HepG2 (cell line): ENCODE data around the gene SLC25A27. TPM values are rescaled to one million over a fixed set of nuclear protein-coding genes. Genes with fewer than 3 reads are reported as not detected.

Experiments
- ATAC-seq: fragments of 200-7000 bp; cut with Tn5 transposase; 3 replicates; pipeline ENCODE4 v1.9.1; 2020; ENCODE audit warnings: mild to moderate bottlenecking, moderate library complexity
- BruUV-seq: library from RNA; stranded (reverse); fragments of 400-500 nt; replicated peaks from 2 replicates; lab custom pipeline; 2021; lab: Mats Ljungman, UMichigan
- CTCF ChIA-PET: fragments of 300-600 bp; formaldehyde crosslinking; extraction: SDS; loops from one replicate; lab custom pipeline; 2021; ENCODE audit warnings: low total read pairs, inconsistent platforms, low intra/inter-chr PET ratio; lab: Yijun Ruan, JAX
- POLR2A ChIA-PET: fragments of 350-600 bp; sonication (Branson Sonifier 250); formaldehyde crosslinking; loops from one replicate; lab custom pipeline; 2020; ENCODE audit warnings: antibody characterized with exemption, inconsistent platforms; lab: Yijun Ruan, JAX
- DNase-seq: peaks from one replicate; pipeline ENCODE4 v3.0.0-alpha.2; 2015; ENCODE audit warnings: low spot score
- FAIRE-seq: peaks from 3 replicates; lab custom pipeline; 2011; peaks lifted over from hg19 to GRCh38; lab: Jason Lieb, UNC
- H2AFZ ChIP-seq: one replicate; pipeline ENCODE4 v1.6.1; 2011; ENCODE audit warnings: low read length, inconsistent platforms
- H3K27ac ChIP-seq: fragments of 300-600 bp; 3 replicates; pipeline ENCODE4 v1.8.0; 2011; ENCODE audit warnings: mixed run types, mild to moderate bottlenecking, mixed read lengths, low read length, inconsistent platforms; ENCODE audit not compliant: insufficient read depth; ENCODE audit errors: extremely low read length
- H3K27me3 ChIP-seq, 2 experiments: fragments of 200-600 bp in 1 of 2; 2 replicates in 1 of 2; 3 replicates in 1 of 2; pipeline versions ENCODE4 v1.6.0 to v1.8.0; 2011; ENCODE audit warnings: low read length in 2 of 2, mild to moderate bottlenecking in 2 of 2, moderate library complexity in 2 of 2, inconsistent platforms in 1 of 2; ENCODE audit not compliant: insufficient read depth in 2 of 2, control insufficient read depth in 1 of 2
- H3K36me3 ChIP-seq, 2 experiments: fragments of 200-600 bp in 1 of 2; replicated peaks in 1 of 2; 2 replicates in 1 of 2; 3 replicates in 1 of 2; pipeline versions ENCODE4 v1.5.1 to v1.8.0; 2011; ENCODE audit warnings: low read length in 2 of 2, inconsistent platforms in 1 of 2; ENCODE audit not compliant: insufficient read depth in 2 of 2, control insufficient read depth in 1 of 2
- H3K4me1 ChIP-seq: 2 replicates; pipeline ENCODE4 v1.5.1; 2012; ENCODE audit warnings: low read length, inconsistent platforms; ENCODE audit not compliant: insufficient read depth
- H3K4me2 ChIP-seq: 2 replicates; pipeline ENCODE4 v1.6.0; 2011; ENCODE audit warnings: low read depth, low read length, inconsistent platforms
- H3K4me3 ChIP-seq, 3 experiments: fragments of 200-600 bp in 1 of 3; sonication (generic), shearing (Covaris generic) in 1 of 3; replicated peaks in 1 of 3; 2 replicates each; pipeline ENCODE4 v1.5.1; 2011 to 2016; ENCODE audit warnings: low read length in 3 of 3, inconsistent platforms in 2 of 3, low read depth in 2 of 3, mild to moderate bottlenecking in 2 of 3, control low read depth in 1 of 3, mixed read lengths in 1 of 3; ENCODE audit not compliant: insufficient read depth in 1 of 3
- H3K79me2 ChIP-seq: one replicate; pipeline ENCODE4 v1.6.1; 2011; ENCODE audit warnings: low read length, inconsistent platforms; ENCODE audit not compliant: insufficient read depth
- H3K9ac ChIP-seq: 2 replicates; pipeline ENCODE4 v1.6.0; 2011; ENCODE audit warnings: mild to moderate bottlenecking, low read depth, low read length, inconsistent platforms; ENCODE audit not compliant: insufficient read depth
- H3K9me3 ChIP-seq: 2 replicates; pipeline ENCODE4 v1.5.1; 2012; ENCODE audit warnings: mild to moderate bottlenecking, low read length
- H4K20me1 ChIP-seq: 2 replicates; pipeline ENCODE4 v1.6.0; 2011; ENCODE audit warnings: inconsistent platforms, mild to moderate bottlenecking, low read length, moderate library complexity; ENCODE audit not compliant: insufficient read depth
- DNMT3B ChIP-seq: conservative IDR thresholded peaks from 2 replicates; pipeline ENCODE4 v1.6.1; 2016; ENCODE audit warnings: missing biosample characterization, control low read depth
- EP300 ChIP-seq, 3 experiments: sonication (generic) in 1 of 3; formaldehyde crosslinking in 1 of 3; IDR thresholded peaks; 2 replicates each; pipeline versions ENCODE4 v1.5.1 to v1.6.1; 2011 to 2020; ENCODE audit warnings: low read depth in 2 of 3, low read length in 2 of 3, borderline replicate concordance in 1 of 3, improper control_type of control experiment in 1 of 3, mild to moderate bottlenecking in 1 of 3, missing genetic modification reagents in 1 of 3, moderate library complexity in 1 of 3
- MAFK ChIP-seq, 2 experiments: IDR thresholded peaks in 1 of 2; conservative IDR thresholded peaks in 1 of 2; 2 replicates each; pipeline ENCODE4 v1.6.1; 2011; ENCODE audit warnings: improper control_type of control experiment in 2 of 2, low read length in 2 of 2
- MEF2D ChIP-seq: sonication (generic); formaldehyde crosslinking; IDR thresholded peaks from 2 replicates; pipeline ENCODE4 v1.5.1; 2020; ENCODE audit warnings: mild to moderate bottlenecking, missing genetic modification reagents
- NFYC ChIP-seq: IDR thresholded peaks from 2 replicates; pipeline ENCODE4 v1.6.1; 2016; ENCODE audit warnings: missing genetic modification reagents, missing compliant biosample characterization
- RBM39 ChIP-seq: fragments of 200-400 bp; formaldehyde crosslinking; IDR thresholded peaks from one replicate; pipeline ENCODE4 v1.6.1; 2018; ENCODE audit warnings: antibody characterized with exemption, mild to moderate bottlenecking, low read depth, low read length; ENCODE audit not compliant: poor library complexity, severe bottlenecking
- THYN1 ChIP-seq: sonication (generic); formaldehyde crosslinking; IDR thresholded peaks from 2 replicates; pipeline ENCODE4 v1.8.1; 2023; ENCODE audit warnings: low read depth, mild to moderate bottlenecking, moderate library complexity, missing genetic modification reagents, borderline replicate concordance
- ZC3H13 ChIP-seq: sonication (generic); formaldehyde crosslinking; IDR thresholded peaks from 2 replicates; pipeline ENCODE4 v1.8.1; 2023; ENCODE audit warnings: mild to moderate bottlenecking, missing genetic modification reagents, moderate library complexity
- ZNF460 ChIP-seq: sonication (generic); formaldehyde crosslinking; IDR thresholded peaks from 2 replicates; pipeline ENCODE4 v1.5.1; 2020; ENCODE audit warnings: missing genetic modification reagents, mild to moderate bottlenecking, borderline replicate concordance
- ZNF839 ChIP-seq: sonication (generic); formaldehyde crosslinking; IDR thresholded peaks from 2 replicates; pipeline ENCODE4 v1.4.0; 2020; ENCODE audit warnings: missing genetic modification reagents, mild to moderate bottlenecking, borderline replicate concordance
- ZNF879 ChIP-seq: sonication (generic); formaldehyde crosslinking; IDR thresholded peaks from 2 replicates; pipeline ENCODE4 v1.8.1; 2023; ENCODE audit warnings: missing genetic modification reagents
- ZSCAN12 ChIP-seq: sonication (generic); formaldehyde crosslinking; IDR thresholded peaks from 2 replicates; pipeline ENCODE4 v1.9.0; 2021; ENCODE audit warnings: mild to moderate bottlenecking, missing genetic modification reagents
- ZSCAN22 ChIP-seq: sonication (generic); formaldehyde crosslinking; IDR thresholded peaks from 2 replicates; pipeline ENCODE4 v1.4.0; 2020; ENCODE audit warnings: mild to moderate bottlenecking, missing genetic modification reagents
- WGBS: methylation state at CpG from one replicate; pipeline ENCODE4 v1.1.6; 2017; ENCODE audit warnings: low lambda C conversion rate; 5-methylcytosine and 5-hydroxymethylcytosine counted together
- in situ Hi-C: cut with HindIII; loops from 2 replicates; pipeline ENCODE4 v1.10.0; 2017; ENCODE audit warnings: low pct_unique_long_range_greater_than_20kb; ENCODE audit not compliant: extremely low pct_ligation_motif_present
- intact Hi-C: fragments of 100-400 bp; cut with micrococcal nuclease; formaldehyde crosslinking; loops from one replicate; pipeline ENCODE4 v1.10.0; 2022; ENCODE audit not compliant: unreplicated experiment
- polyA plus RNA-seq, 8 experiments: library from polyadenylated mRNA; depleted of rRNA in 3 of 8; stranded (reverse) in 7 of 8; unstranded in 1 of 8; fragments of >200 nt; fragmentation: Illumina TruSeq in 4 of 8; extraction: Trizol in 4 of 8; gene quantifications; 2 replicates each; pipeline versions ENCODE4 v1.2.1 to v1.2.3, GENCODE V29; 2011 to 2016; ENCODE audit warnings: low read depth in 4 of 8, missing spikeins in 1 of 8, mixed read lengths in 1 of 8; ENCODE audit not compliant: insufficient read depth in 1 of 8
- total RNA-seq, 5 experiments: library from RNA; depleted of rRNA; stranded (reverse); fragments of >200 nt; fragmentation: Illumina TruSeq; extraction: Trizol; gene quantifications; 2 replicates each; pipeline ENCODE4 v1.2.3, GENCODE V29; 2016; ENCODE audit warnings: low read depth in 1 of 5
- TF ChIP-seq, protein P1 (sequence below): sonication (generic); formaldehyde crosslinking; IDR thresholded peaks from 2 replicates; pipeline ENCODE4 v1.4.0; 2020; ENCODE audit warnings: low read depth, mild to moderate bottlenecking, missing genetic modification reagents
- TF ChIP-seq, protein P2 (sequence below): sonication (generic); formaldehyde crosslinking; conservative IDR thresholded peaks from 2 replicates; pipeline ENCODE4 v1.8.0; 2022; ENCODE audit warnings: low read depth, missing genetic modification reagents

Gene SLC25A27
- total and polyA plus RNA-seq, 2 of the 13 experiments (the other 11 are each of a cell fraction or from before 2014, with no cell fraction given) = 0.46 to 1.3 TPM

DNA sequence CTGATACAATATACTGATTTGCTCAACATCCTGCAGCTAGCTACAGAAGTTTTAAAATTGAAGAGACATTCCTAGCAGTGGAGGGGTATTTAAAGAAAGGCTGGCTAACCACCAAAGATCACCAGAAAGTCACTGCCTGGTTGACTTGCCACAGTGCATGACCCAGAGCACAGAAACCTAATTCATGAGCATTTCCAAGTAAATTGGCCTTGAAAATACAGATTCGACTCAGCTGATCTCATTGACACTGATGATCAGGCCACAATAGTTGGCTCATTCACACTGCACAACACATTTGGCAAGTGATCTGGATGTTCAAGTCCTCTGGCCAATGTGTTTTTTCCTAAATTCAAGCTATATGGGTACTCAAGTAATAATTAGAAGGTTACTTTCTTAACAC, 21.6 kb downstream of the SLC25A27 start:
- BruUV-seq = no TSS peak
- intact Hi-C loops (no loop called here), in situ Hi-C loops (no loop called here)
- Histone ChIP-seq H3K36me3 (no peaks in the 10 kb centered on the region), H3K79me2 (no peaks in the 10 kb centered on the region), H2AFZ (no peak overlapping the region), H3K9me3 (no peaks in the 10 kb centered on the region), H3K9ac (no peak overlapping the region), H3K4me3 (no peak overlapping the region), H3K27me3 (no peaks in the 10 kb centered on the region), H3K27ac (no peak overlapping the region), H3K4me1 (no peaks in the 10 kb centered on the region), H3K4me2 (no peak overlapping the region), H4K20me1 (no peaks in the 10 kb centered on the region)
- TF ChIP-seq ZNF460 (CRISPR knock-in tag) (no peak), MEF2D (CRISPR knock-in tag) (no peak), DNMT3B (CRISPR knock-in tag) (no peak), NFYC (CRISPR knock-in tag) (no peak), ZNF879 (CRISPR knock-in tag) (no peak)
- FAIRE-seq = no peak
- ChIA-PET POLR2A (no interaction called here), CTCF (no interaction called here)
- ATAC-seq = no peak
- WGBS = 27% methylated on average over 1 of the region's 1 CpG
- DNase-seq = no peak

DNA sequence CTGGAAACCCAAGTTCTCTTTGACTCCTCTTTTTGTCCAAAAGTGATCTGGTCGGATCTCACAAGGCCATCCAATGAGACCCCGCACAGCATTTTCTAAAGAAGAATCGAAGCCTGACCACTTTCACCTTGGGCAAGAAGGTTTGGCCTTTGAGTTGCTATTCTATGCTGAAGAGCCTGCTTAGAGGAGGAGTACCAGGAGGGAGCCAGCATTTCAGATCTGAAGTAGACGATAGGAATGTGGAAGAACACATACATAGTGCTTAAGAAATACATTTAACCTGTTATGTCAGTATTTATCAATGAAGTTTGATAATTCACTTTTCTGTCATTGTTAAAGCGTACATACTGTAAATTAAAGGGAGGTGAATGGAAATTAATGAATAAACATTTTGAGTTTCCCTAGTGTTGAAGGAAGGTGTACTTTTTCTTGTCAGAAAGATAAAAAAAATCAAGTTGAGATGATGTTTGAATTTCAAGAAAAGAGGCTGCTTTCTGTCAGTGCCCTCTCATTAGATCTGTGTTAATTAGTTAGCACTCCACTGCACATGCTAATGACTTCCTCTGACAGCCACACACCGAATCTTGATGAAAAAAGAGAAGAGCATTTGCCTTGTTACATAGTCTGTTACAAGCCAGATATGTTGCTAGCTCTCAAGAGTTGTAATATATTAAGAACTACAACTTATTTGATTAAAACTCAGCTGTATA, 24.0 kb downstream of the SLC25A27 start:
- Histone ChIP-seq H3K9ac (no peak overlapping the region), H3K4me3 (no peak overlapping the region), H3K36me3 (no peaks in the 10 kb centered on the region), H3K4me2 (no peak overlapping the region), H3K9me3 (no peaks in the 10 kb centered on the region), H2AFZ (no peak overlapping the region), H3K79me2 (no peaks in the 10 kb centered on the region), H4K20me1 (no peaks in the 10 kb centered on the region), H3K4me1 (no peaks in the 10 kb centered on the region), H3K27ac (no peak overlapping the region), H3K27me3 (no peaks in the 10 kb centered on the region)
- POLR2A ChIA-PET = no interaction called here
- intact Hi-C loops (loop anchor here (1.0 kb wide), 1 partner anchor 257 kb away; no protein-coding TSS in a partner anchor), in situ Hi-C loops (no loop called here)
- no peak for ATAC-seq
- CTCF ChIA-PET = no interaction called here
- no peak for DNase-seq
- 57% methylated on average over 6 of the region's 6 CpGs for WGBS
- FAIRE-seq = no peak
- no TSS peak for BruUV-seq
- TF ChIP-seq EP300 (IDR thresholded peaks at IDR 0.05; ENCODE audit: low read depth in 2 of 2, low read length in 2 of 2) (no peak), EP300 (CRISPR knock-in tag; IDR thresholded peaks at IDR 0.05; ENCODE audit: borderline replicate concordance) (no peak), RBM39 (no peak), THYN1 (CRISPR knock-in tag) (no peak), ZSCAN12 (CRISPR knock-in tag) (no peak), MAFK (conservative IDR thresholded peaks at IDR 0.05 in 1 of 2, IDR thresholded peaks at IDR 0.05 in 1 of 2; ENCODE audit: low read length in 2 of 2) (no peak), ZNF839 (CRISPR knock-in tag) (no peak), ZSCAN22 (CRISPR knock-in tag) (no peak), ZC3H13 (CRISPR knock-in tag) (no peak)
- TF ChIP-seq, protein P1, sequence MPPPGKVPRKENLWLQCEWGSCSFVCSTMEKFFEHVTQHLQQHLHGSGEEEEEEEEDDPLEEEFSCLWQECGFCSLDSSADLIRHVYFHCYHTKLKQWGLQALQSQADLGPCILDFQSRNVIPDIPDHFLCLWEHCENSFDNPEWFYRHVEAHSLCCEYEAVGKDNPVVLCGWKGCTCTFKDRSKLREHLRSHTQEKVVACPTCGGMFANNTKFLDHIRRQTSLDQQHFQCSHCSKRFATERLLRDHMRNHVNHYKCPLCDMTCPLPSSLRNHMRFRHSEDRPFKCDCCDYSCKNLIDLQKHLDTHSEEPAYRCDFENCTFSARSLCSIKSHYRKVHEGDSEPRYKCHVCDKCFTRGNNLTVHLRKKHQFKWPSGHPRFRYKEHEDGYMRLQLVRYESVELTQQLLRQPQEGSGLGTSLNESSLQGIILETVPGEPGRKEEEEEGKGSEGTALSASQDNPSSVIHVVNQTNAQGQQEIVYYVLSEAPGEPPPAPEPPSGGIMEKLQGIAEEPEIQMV (CRISPR knock-in tag) = no peak
- TF ChIP-seq, protein P2, sequence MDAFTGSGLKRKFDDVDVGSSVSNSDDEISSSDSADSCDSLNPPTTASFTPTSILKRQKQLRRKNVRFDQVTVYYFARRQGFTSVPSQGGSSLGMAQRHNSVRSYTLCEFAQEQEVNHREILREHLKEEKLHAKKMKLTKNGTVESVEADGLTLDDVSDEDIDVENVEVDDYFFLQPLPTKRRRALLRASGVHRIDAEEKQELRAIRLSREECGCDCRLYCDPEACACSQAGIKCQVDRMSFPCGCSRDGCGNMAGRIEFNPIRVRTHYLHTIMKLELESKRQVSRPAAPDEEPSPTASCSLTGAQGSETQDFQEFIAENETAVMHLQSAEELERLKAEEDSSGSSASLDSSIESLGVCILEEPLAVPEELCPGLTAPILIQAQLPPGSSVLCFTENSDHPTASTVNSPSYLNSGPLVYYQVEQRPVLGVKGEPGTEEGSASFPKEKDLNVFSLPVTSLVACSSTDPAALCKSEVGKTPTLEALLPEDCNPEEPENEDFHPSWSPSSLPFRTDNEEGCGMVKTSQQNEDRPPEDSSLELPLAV (CRISPR knock-in tag) = no peak
